GM12878 (cell line): ENCODE measurements around the gene FLNC. TPM values are rescaled to one million over a fixed set of nuclear protein-coding genes. Genes with fewer than 3 reads are reported as not detected.
A peak's percentile ranks its signal among the peaks of the same experiment; 100 is the strongest.

Experiments
- BRCA1 ChIP-seq: IDR thresholded peaks from 2 replicates; pipeline ENCODE4 v1.6.1; 2011; ENCODE audit warnings: low read depth, low read length, improper control_type of control experiment
- CHD1 ChIP-seq: IDR thresholded peaks from 2 replicates; pipeline ENCODE4 v1.6.1; 2012; ENCODE audit warnings: low read depth, low read length, improper control_type of control experiment
- FOXK2 ChIP-seq: fragments of 450-650 bp; IDR thresholded peaks from 2 replicates; pipeline ENCODE4 v1.6.1; 2017; ENCODE audit warnings: mild to moderate bottlenecking, moderate library complexity
- GABPA ChIP-seq: IDR thresholded peaks from 2 replicates; pipeline ENCODE4 v1.6.1; 2014; ENCODE audit warnings: antibody characterized with exemption, low read depth, mild to moderate bottlenecking, inconsistent platforms
- HCFC1 ChIP-seq: fragments of 150-350 bp; IDR thresholded peaks from 2 replicates; pipeline ENCODE4 v1.6.1; 2014; ENCODE audit warnings: low read length
- MTA2 ChIP-seq: fragments of 450-650 bp; IDR thresholded peaks from 2 replicates; pipeline ENCODE4 v1.6.1; 2016; ENCODE audit warnings: low read depth, mild to moderate bottlenecking, moderate library complexity
- SMARCA5 ChIP-seq: fragments of 450-650 bp; IDR thresholded peaks from 2 replicates; pipeline ENCODE4 v1.6.1; 2017; ENCODE audit warnings: mild to moderate bottlenecking
- SMC3 ChIP-seq: IDR thresholded peaks from 2 replicates; pipeline ENCODE4 v1.6.1; 2011; ENCODE audit warnings: low read length, improper control_type of control experiment, borderline replicate concordance
- STAT1 ChIP-seq: fragments of 450-650 bp; conservative IDR thresholded peaks from 2 replicates; pipeline ENCODE4 v1.6.1; 2014; ENCODE audit warnings: antibody characterized with exemption, mild to moderate bottlenecking
- TARDBP ChIP-seq: IDR thresholded peaks from 2 replicates; pipeline ENCODE4 v1.6.1; 2016; ENCODE audit warnings: borderline replicate concordance
- TCF3 ChIP-seq: IDR thresholded peaks from 2 replicates; pipeline ENCODE4 v1.6.1; 2012; ENCODE audit warnings: low read depth, mild to moderate bottlenecking, low read length, borderline replicate concordance; ENCODE audit not compliant: insufficient read depth
- polyA plus RNA-seq, 11 experiments: library from polyadenylated mRNA; depleted of rRNA in 4 of 11; unstranded in 6 of 11; stranded (reverse) in 5 of 11; fragments of >200 nt; fragmentation: Nextera tagmentation in 4 of 11; fragmentation: Illumina TruSeq in 1 of 11; extraction: Ambion mirVana in 4 of 11; extraction: Trizol in 1 of 11; gene quantifications; 1 replicate in 1 of 11; 2 replicates in 10 of 11; pipeline versions ENCODE4 v1.2.1 to v1.2.3, GENCODE V29; 2011 to 2016; ENCODE audit warnings: inconsistent platforms in 2 of 11, missing spikeins in 2 of 11, low read depth in 1 of 11
- total RNA-seq, 4 experiments: library from RNA; depleted of rRNA in 3 of 4; stranded (reverse); fragments of >200 nt in 3 of 4; fragmentation: Illumina TruSeq in 1 of 4; extraction: Trizol in 1 of 4; gene quantifications; 2 replicates each; pipeline versions ENCODE4 v1.2.1 to v1.2.3, GENCODE V29; 2013 to 2021
- TF ChIP-seq, protein P1 (sequence below): fragments of 150-350 bp; IDR thresholded peaks from 2 replicates; pipeline ENCODE4 v1.6.1; 2016; ENCODE audit warnings: low read depth, low read length
- TF ChIP-seq, protein P2 (sequence below), 3 experiments: IDR thresholded peaks in 2 of 3; conservative IDR thresholded peaks in 1 of 3; 2 replicates each; pipeline ENCODE4 v1.5.1; 2011; ENCODE audit warnings: low read depth in 3 of 3, low read length in 3 of 3, mild to moderate bottlenecking in 3 of 3, control low read depth in 2 of 3, moderate library complexity in 2 of 3, inconsistent platforms in 1 of 3, mixed read lengths in 1 of 3; ENCODE audit not compliant: control insufficient read depth in 2 of 3, insufficient read depth in 1 of 3; ENCODE audit errors: extremely low read depth in 1 of 3
- TF ChIP-seq, protein P3 (sequence below): IDR thresholded peaks from 2 replicates; pipeline ENCODE4 v1.6.1; 2012; ENCODE audit warnings: improper control_type of control experiment, low read depth, low read length; ENCODE audit not compliant: insufficient replicate concordance
- TF ChIP-seq, protein P4 (sequence below): fragments of 450-650 bp; conservative IDR thresholded peaks from 2 replicates; pipeline ENCODE4 v1.6.1; 2017; ENCODE audit warnings: mild to moderate bottlenecking, moderate library complexity

The FLNC gene
- total and polyA plus RNA-seq, 10 of the 15 experiments (the other 5 are each of a cell fraction or from before 2014, with no cell fraction given), result 0.01 to 0.21 (median 0.06) TPM; not detected in 3

DNA sequence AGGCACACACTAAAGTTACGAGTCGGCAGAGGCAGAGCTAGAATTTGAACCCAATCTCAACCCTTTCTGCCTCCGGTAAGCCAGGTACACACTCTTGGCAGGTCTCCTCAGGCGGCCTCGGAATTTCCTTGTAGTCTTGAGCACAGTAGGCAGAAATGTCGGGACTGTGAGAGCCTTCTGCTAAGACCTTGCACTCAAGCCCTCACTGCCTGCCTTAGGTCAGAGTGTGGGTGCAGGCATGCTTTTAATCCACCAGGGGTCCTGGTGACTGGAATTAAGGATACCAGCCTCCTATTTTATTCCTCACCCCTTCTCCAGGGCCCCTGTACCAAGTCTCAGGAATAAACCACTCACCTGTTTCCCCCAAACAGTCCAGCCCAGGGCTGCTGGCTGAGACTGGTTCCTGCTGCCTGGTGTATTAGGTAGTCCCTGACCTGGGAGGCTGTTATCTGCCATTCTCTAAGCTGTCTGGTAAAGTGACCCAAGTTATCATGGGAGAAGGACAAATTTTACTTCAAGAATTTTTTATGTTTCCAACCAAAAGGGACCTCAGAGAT, 33.3 kb downstream of the FLNC start (continued):
- TF ChIP-seq TARDBP (no peak), CHD1 (no peak), HCFC1 (peak; percentile 14; the same call in 1 of the 2 replicates), STAT1 (no peak), MTA2 (no peak), GABPA (no peak), SMARCA5 (peak; percentile 35; the same call in 1 of the 2 replicates), BRCA1 (no peak), SMC3 (peak; percentile 41; the same call in 1 of the 2 replicates), FOXK2 (no peak), TCF3 (no peak)
- TF ChIP-seq, protein P1, sequence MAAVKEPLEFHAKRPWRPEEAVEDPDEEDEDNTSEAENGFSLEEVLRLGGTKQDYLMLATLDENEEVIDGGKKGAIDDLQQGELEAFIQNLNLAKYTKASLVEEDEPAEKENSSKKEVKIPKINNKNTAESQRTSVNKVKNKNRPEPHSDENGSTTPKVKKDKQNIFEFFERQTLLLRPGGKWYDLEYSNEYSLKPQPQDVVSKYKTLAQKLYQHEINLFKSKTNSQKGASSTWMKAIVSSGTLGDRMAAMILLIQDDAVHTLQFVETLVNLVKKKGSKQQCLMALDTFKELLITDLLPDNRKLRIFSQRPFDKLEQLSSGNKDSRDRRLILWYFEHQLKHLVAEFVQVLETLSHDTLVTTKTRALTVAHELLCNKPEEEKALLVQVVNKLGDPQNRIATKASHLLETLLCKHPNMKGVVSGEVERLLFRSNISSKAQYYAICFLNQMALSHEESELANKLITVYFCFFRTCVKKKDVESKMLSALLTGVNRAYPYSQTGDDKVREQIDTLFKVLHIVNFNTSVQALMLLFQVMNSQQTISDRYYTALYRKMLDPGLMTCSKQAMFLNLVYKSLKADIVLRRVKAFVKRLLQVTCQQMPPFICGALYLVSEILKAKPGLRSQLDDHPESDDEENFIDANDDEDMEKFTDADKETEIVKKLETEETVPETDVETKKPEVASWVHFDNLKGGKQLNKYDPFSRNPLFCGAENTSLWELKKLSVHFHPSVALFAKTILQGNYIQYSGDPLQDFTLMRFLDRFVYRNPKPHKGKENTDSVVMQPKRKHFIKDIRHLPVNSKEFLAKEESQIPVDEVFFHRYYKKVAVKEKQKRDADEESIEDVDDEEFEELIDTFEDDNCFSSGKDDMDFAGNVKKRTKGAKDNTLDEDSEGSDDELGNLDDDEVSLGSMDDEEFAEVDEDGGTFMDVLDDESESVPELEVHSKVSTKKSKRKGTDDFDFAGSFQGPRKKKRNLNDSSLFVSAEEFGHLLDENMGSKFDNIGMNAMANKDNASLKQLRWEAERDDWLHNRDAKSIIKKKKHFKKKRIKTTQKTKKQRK, result no peak
- TF ChIP-seq, protein P2, sequence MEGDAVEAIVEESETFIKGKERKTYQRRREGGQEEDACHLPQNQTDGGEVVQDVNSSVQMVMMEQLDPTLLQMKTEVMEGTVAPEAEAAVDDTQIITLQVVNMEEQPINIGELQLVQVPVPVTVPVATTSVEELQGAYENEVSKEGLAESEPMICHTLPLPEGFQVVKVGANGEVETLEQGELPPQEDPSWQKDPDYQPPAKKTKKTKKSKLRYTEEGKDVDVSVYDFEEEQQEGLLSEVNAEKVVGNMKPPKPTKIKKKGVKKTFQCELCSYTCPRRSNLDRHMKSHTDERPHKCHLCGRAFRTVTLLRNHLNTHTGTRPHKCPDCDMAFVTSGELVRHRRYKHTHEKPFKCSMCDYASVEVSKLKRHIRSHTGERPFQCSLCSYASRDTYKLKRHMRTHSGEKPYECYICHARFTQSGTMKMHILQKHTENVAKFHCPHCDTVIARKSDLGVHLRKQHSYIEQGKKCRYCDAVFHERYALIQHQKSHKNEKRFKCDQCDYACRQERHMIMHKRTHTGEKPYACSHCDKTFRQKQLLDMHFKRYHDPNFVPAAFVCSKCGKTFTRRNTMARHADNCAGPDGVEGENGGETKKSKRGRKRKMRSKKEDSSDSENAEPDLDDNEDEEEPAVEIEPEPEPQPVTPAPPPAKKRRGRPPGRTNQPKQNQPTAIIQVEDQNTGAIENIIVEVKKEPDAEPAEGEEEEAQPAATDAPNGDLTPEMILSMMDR (IDR thresholded peaks at IDR 0.05 in 2 of 3, conservative IDR thresholded peaks at IDR 0.05 in 1 of 3; ENCODE audit: control insufficient read depth in 2 of 3, extremely low read depth in 1 of 3, insufficient read depth in 1 of 3, low read depth in 3 of 3, low read length in 3 of 3), result peak; percentile 44 to 61 (median 61)
- TF ChIP-seq, protein P3, sequence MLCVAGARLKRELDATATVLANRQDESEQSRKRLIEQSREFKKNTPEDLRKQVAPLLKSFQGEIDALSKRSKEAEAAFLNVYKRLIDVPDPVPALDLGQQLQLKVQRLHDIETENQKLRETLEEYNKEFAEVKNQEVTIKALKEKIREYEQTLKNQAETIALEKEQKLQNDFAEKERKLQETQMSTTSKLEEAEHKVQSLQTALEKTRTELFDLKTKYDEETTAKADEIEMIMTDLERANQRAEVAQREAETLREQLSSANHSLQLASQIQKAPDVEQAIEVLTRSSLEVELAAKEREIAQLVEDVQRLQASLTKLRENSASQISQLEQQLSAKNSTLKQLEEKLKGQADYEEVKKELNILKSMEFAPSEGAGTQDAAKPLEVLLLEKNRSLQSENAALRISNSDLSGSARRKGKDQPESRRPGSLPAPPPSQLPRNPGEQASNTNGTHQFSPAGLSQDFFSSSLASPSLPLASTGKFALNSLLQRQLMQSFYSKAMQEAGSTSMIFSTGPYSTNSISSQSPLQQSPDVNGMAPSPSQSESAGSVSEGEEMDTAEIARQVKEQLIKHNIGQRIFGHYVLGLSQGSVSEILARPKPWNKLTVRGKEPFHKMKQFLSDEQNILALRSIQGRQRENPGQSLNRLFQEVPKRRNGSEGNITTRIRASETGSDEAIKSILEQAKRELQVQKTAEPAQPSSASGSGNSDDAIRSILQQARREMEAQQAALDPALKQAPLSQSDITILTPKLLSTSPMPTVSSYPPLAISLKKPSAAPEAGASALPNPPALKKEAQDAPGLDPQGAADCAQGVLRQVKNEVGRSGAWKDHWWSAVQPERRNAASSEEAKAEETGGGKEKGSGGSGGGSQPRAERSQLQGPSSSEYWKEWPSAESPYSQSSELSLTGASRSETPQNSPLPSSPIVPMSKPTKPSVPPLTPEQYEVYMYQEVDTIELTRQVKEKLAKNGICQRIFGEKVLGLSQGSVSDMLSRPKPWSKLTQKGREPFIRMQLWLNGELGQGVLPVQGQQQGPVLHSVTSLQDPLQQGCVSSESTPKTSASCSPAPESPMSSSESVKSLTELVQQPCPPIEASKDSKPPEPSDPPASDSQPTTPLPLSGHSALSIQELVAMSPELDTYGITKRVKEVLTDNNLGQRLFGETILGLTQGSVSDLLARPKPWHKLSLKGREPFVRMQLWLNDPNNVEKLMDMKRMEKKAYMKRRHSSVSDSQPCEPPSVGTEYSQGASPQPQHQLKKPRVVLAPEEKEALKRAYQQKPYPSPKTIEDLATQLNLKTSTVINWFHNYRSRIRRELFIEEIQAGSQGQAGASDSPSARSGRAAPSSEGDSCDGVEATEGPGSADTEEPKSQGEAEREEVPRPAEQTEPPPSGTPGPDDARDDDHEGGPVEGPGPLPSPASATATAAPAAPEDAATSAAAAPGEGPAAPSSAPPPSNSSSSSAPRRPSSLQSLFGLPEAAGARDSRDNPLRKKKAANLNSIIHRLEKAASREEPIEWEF, result no peak
- TF ChIP-seq, protein P4, sequence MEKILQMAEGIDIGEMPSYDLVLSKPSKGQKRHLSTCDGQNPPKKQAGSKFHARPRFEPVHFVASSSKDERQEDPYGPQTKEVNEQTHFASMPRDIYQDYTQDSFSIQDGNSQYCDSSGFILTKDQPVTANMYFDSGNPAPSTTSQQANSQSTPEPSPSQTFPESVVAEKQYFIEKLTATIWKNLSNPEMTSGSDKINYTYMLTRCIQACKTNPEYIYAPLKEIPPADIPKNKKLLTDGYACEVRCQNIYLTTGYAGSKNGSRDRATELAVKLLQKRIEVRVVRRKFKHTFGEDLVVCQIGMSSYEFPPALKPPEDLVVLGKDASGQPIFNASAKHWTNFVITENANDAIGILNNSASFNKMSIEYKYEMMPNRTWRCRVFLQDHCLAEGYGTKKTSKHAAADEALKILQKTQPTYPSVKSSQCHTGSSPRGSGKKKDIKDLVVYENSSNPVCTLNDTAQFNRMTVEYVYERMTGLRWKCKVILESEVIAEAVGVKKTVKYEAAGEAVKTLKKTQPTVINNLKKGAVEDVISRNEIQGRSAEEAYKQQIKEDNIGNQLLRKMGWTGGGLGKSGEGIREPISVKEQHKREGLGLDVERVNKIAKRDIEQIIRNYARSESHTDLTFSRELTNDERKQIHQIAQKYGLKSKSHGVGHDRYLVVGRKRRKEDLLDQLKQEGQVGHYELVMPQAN, result no peak
